Measurements from ENCODE around the gene MED6.

GRCh38 chr14:70601162-70601561 lies 707 bp upstream of the MED6 start:
- no peak for TF ChIP-seq CTCF (IDR thresholded peaks at IDR 0.05)
- TF ChIP-seq POLR2A (IDR thresholded peaks at IDR 0.05), result no peak
